Measurements from ENCODE around the gene DOCK6. TPM values are rescaled to one million over a fixed set of nuclear protein-coding genes. Genes with fewer than 3 reads are reported as not detected.

The DOCK6 gene
- total RNA-seq, 2 donors from 2014 or later, result 12.7 to 49.4 TPM

DNA sequence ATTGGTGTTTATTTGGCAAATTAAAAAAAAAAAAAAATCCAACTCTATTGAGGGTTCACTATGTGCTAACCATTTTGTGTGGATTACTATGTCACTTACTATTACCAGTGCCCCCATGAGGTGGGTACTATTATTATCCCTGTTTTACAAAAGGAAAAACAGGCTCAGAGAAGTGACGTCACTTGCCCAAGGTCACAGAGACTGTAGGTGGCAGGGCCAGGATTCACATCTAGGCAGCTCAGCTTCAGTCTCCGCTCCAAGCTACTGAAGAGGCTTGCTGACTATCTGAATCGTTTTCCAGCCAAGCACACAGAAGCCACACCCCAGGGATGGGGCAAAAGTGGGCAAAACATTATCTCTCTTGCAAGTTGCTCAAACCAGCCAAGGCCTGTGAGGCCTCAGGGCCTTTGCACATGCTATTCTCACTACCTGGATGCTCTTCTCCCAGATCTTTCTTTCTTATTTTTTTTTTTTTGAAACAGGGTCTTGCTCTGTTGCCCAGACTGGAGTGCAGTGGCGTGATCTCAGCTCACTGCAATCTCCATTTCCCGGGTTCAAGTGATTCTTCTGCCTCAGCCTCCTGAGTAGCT lies 27.7 kb downstream of the DOCK6 start:
- Histone ChIP-seq H3K4me1 (no peaks in the 10 kb centered on the region), H3K9me3 (no peaks in the 10 kb centered on the region), H3K27me3 (no peaks in the 10 kb centered on the region), H3K4me3 (no peak overlapping the region), H3K27ac (no peak overlapping the region), H3K36me3 (peaks cover 10% of the 10 kb centered on the region)
- no peak for DNase-seq (ENCODE audit: low spot score)
- TF ChIP-seq CTCF (IDR thresholded peaks at IDR 0.05), result no peak

GRCh38 chr19:11233073-11233472 lies 29.3 kb downstream of the DOCK6 start:
- H3K9me3 ChIP-seq, result no peaks in the 10 kb centered on the region
- no peak overlapping the region for H3K27ac ChIP-seq
- no peak for TF ChIP-seq CTCF (IDR thresholded peaks at IDR 0.05)
- no peaks in the 10 kb centered on the region for H3K4me1 ChIP-seq
- H3K4me3 ChIP-seq, result no peak overlapping the region
- no peaks in the 10 kb centered on the region for H3K27me3 ChIP-seq
- H3K36me3 ChIP-seq, result peaks cover 7% of the 10 kb centered on the region
- DNase-seq (ENCODE audit: low spot score), result no peak

DNA sequence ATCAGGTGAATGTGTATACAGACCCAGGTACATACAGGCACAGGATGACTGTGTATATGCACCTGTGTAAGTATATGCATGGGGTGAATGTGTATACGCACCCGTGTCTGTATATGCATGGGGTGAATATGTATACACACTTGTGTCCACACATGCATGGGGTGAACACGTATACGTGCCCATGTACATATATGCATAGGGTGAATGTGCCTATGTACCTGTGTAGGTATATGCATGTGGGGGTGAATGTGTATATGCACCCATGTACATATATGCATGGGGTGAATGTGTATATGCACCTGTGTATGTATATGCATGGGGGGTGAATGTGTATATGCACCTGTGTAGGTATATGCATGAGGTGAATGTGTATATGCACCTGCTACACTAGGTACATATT lies 29.8 kb downstream of the DOCK6 start:
- no peak for DNase-seq (ENCODE audit: low spot score)
- TF ChIP-seq CTCF (IDR thresholded peaks at IDR 0.05), result no peak
- Histone ChIP-seq H3K27ac (no peak overlapping the region), H3K4me3 (no peak overlapping the region), H3K9me3 (no peaks in the 10 kb centered on the region), H3K27me3 (no peaks in the 10 kb centered on the region), H3K36me3 (peaks cover 7% of the 10 kb centered on the region), H3K4me1 (no peaks in the 10 kb centered on the region)

DNA sequence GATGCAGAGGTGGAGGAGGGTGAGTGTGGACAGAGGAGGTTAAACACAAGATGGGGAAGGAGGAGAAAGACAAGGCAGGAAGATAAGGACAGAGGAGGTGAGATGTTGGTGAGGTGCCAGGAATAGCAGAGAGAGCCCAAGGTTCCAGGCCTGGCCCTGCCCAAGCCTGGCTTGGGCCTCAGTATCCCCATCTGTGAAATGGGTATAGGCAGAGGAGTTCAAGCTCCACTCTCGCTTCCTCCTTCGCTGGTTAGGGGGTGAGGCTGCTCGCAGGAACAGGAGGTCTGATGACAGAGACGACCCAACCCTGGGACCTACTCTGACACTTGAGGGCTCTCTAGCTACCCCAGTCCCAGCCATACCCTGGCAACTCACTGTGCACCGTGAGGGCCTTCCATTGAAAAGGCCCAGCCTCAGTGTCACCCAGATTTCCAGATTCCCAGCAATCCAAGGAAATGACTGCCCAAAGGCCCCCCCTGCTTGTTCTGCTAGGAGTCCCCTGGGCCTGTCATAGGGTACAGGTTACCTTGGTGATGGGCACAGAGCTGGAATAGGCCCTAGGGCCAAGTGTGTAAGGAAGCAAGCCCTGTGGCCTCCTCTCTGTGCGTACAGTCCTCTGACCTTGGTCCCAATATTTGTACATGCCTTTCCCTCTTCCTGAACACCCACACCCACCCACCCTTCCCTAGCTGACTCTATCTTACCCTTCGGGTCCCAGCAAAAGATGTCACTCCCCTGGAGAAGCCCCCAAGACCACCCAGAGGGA lies 31.5 kb downstream of the DOCK6 start:
- Histone ChIP-seq H3K27ac (no peak overlapping the region), H3K36me3 (peaks cover 13% of the 10 kb centered on the region), H3K27me3 (no peaks in the 10 kb centered on the region), H3K4me3 (no peak overlapping the region), H3K9me3 (no peaks in the 10 kb centered on the region), H3K4me1 (no peaks in the 10 kb centered on the region)
- TF ChIP-seq CTCF (IDR thresholded peaks at IDR 0.05), result no peak
- DNase-seq (ENCODE audit: low spot score), result no peak

GRCh38 chr19:11227195-11227886 lies 35.0 kb downstream of the DOCK6 start:
- H3K36me3 ChIP-seq, result peaks cover 15% of the 10 kb centered on the region
- no peaks in the 10 kb centered on the region for H3K27me3 ChIP-seq
- no peak for DNase-seq (ENCODE audit: low spot score)
- no peak overlapping the region for H3K27ac ChIP-seq
- H3K4me1 ChIP-seq, result no peaks in the 10 kb centered on the region
- TF ChIP-seq CTCF (IDR thresholded peaks at IDR 0.05), result no peak
- H3K4me3 ChIP-seq, result no peak overlapping the region
- H3K9me3 ChIP-seq, result no peaks in the 10 kb centered on the region
